CD14-positive monocyte (primary cell): ENCODE measurements around the gene CNTRL. TPM values are rescaled to one million over a fixed set of nuclear protein-coding genes. Genes with fewer than 3 reads are reported as not detected.

Experiments
- DNase-seq, 3 donors: peaks; one replicate each; pipeline ENCODE4 v3.0.0-alpha.2; 2011 to 2022
- H2AFZ ChIP-seq: 2 replicates; pipeline ENCODE4 v1.6.0; 2012; ENCODE audit warnings: mild to moderate bottlenecking, low read depth, low read length, inconsistent platforms; ENCODE audit not compliant: insufficient read depth, poor library complexity, severe bottlenecking
- H3K27ac ChIP-seq, 2 donors: 1 replicate in 1 of 2; 2 replicates in 1 of 2; pipeline ENCODE4 v1.5.1; 2012 to 2013; ENCODE audit warnings: low read length in 2 of 2, control low read depth in 1 of 2, inconsistent platforms in 1 of 2, low read depth in 1 of 2, mild to moderate bottlenecking in 1 of 2
- H3K27me3 ChIP-seq, 2 donors: one replicate each; pipeline versions ENCODE4 v1.6.0 to v1.6.1; 2011 to 2013; ENCODE audit warnings: low read length in 2 of 2; ENCODE audit not compliant: control insufficient read depth in 2 of 2, insufficient read depth in 2 of 2
- H3K36me3 ChIP-seq, 2 donors: replicated peaks in 1 of 2; 1 replicate in 1 of 2; 2 replicates in 1 of 2; pipeline versions ENCODE4 v1.5.1 to v1.6.1; 2012 to 2013; ENCODE audit warnings: low read length in 2 of 2, control low read depth in 1 of 2, inconsistent platforms in 1 of 2, mild to moderate bottlenecking in 1 of 2; ENCODE audit not compliant: insufficient read depth in 2 of 2, control insufficient read depth in 1 of 2
- H3K4me1 ChIP-seq, 2 donors: 1 replicate in 1 of 2; 2 replicates in 1 of 2; pipeline versions ENCODE4 v1.5.1 to v1.6.1; 2012 to 2013; ENCODE audit warnings: low read length in 2 of 2, control low read depth in 1 of 2, inconsistent platforms in 1 of 2, mild to moderate bottlenecking in 1 of 2, moderate library complexity in 1 of 2; ENCODE audit not compliant: insufficient read depth in 2 of 2, control insufficient read depth in 1 of 2
- H3K4me2 ChIP-seq: replicated peaks from 2 replicates; pipeline ENCODE3; 2012; ENCODE audit warnings: low read length, moderate library complexity, mild to moderate bottlenecking; ENCODE audit not compliant: poor library complexity, severe bottlenecking; ENCODE audit errors: extremely low read depth
- H3K4me3 ChIP-seq, 3 experiments: fragments of 200-600 bp in 1 of 3; sonication (generic) in 1 of 3; replicated peaks in 1 of 3; 1 replicate in 2 of 3; 2 replicates in 1 of 3; pipeline ENCODE4 v1.5.1; 2011 to 2013; ENCODE audit warnings: low read length in 3 of 3, mild to moderate bottlenecking in 3 of 3, control low read depth in 2 of 3, low read depth in 2 of 3, inconsistent platforms in 1 of 3, moderate library complexity in 1 of 3
- H3K79me2 ChIP-seq: 2 replicates; pipeline ENCODE4 v1.6.0; 2012; ENCODE audit warnings: mild to moderate bottlenecking, control low read depth, inconsistent platforms, low read length, moderate library complexity; ENCODE audit not compliant: insufficient read depth
- H3K9ac ChIP-seq: 2 replicates; pipeline ENCODE4 v1.6.0; 2017; ENCODE audit warnings: low read length, mild to moderate bottlenecking; ENCODE audit not compliant: insufficient read depth, poor library complexity, severe bottlenecking
- H3K9me3 ChIP-seq, 2 donors: replicated peaks in 1 of 2; 1 replicate in 1 of 2; 2 replicates in 1 of 2; pipeline versions ENCODE4 v1.5.1 to v1.6.1; 2012 to 2013; ENCODE audit warnings: low read length in 2 of 2, control low read depth in 1 of 2; ENCODE audit not compliant: control insufficient read depth in 1 of 2, insufficient read depth in 1 of 2
- H4K20me1 ChIP-seq: 2 replicates; pipeline ENCODE4 v1.6.0; 2012; ENCODE audit warnings: mild to moderate bottlenecking, low read length, control low read depth, moderate library complexity; ENCODE audit not compliant: insufficient read depth
- H3K27ac Mint-ChIP-seq, 7 donors: one replicate each; pipeline ENCODE4 v1.8.0; 2020; ENCODE audit warnings: mild to moderate bottlenecking in 7 of 7, mixed read lengths in 7 of 7, moderate library complexity in 6 of 7, inconsistent platforms in 2 of 7
- H3K27me3 Mint-ChIP-seq, 3 donors: one replicate each; pipeline ENCODE4 v1.8.0; 2021 to 2022; ENCODE audit warnings: low read depth in 3 of 3, mild to moderate bottlenecking in 3 of 3, mixed read lengths in 3 of 3, moderate library complexity in 3 of 3, inconsistent platforms in 1 of 3
- H3K36me3 Mint-ChIP-seq, 2 donors: one replicate each; pipeline ENCODE4 v1.8.0; 2020; ENCODE audit warnings: mixed read lengths in 2 of 2, inconsistent platforms in 1 of 2, mild to moderate bottlenecking in 1 of 2
- H3K4me1 Mint-ChIP-seq: one replicate; pipeline ENCODE4 v1.8.0; 2020; ENCODE audit warnings: mild to moderate bottlenecking, mixed read lengths
- H3K4me3 Mint-ChIP-seq, 2 donors: one replicate each; pipeline ENCODE4 v1.8.0; 2020; ENCODE audit warnings: mild to moderate bottlenecking in 2 of 2, mixed read lengths in 2 of 2, moderate library complexity in 1 of 2
- H3K9me3 Mint-ChIP-seq, 7 donors: one replicate each; pipeline ENCODE4 v1.8.0; 2020 to 2022; ENCODE audit warnings: mixed read lengths in 7 of 7, mild to moderate bottlenecking in 6 of 7, moderate library complexity in 6 of 7, inconsistent platforms in 2 of 7
- WGBS: methylation state at CpG from one replicate; pipeline ENCODE4 v1.1.5; 2013; ENCODE audit warnings: missing lambda C conversion rate; ENCODE audit not compliant: insufficient coverage; 5-methylcytosine and 5-hydroxymethylcytosine counted together
- intact Hi-C, 2 donors: fragments of 100-400 bp; cut with micrococcal nuclease; formaldehyde crosslinking; loops; one replicate each; pipeline versions ENCODE4 v1.15.0 to v1.15.1; 2023
- polyA plus RNA-seq, 3 donors: library from polyadenylated mRNA; depleted of rRNA in 1 of 3; unstranded in 2 of 3; stranded (reverse) in 1 of 3; fragments of 300-500 nt in 2 of 3; fragments of >200 nt in 1 of 3; fragmentation: Illumina TruSeq in 2 of 3; gene quantifications; 1 replicate in 2 of 3; 2 replicates in 1 of 3; pipeline ENCODE4 v1.2.3, GENCODE V29; 2012 to 2021
- TF ChIP-seq, protein P1 (sequence below): fragments of 200-600 bp; IDR thresholded peaks from one replicate; pipeline ENCODE4 v1.8.0; 2022; ENCODE audit warnings: antibody characterized with exemption, mild to moderate bottlenecking

CNTRL gene
- polyA plus RNA-seq, 3 donors = 3.9 to 26.8 (median 4.8) TPM

DNA sequence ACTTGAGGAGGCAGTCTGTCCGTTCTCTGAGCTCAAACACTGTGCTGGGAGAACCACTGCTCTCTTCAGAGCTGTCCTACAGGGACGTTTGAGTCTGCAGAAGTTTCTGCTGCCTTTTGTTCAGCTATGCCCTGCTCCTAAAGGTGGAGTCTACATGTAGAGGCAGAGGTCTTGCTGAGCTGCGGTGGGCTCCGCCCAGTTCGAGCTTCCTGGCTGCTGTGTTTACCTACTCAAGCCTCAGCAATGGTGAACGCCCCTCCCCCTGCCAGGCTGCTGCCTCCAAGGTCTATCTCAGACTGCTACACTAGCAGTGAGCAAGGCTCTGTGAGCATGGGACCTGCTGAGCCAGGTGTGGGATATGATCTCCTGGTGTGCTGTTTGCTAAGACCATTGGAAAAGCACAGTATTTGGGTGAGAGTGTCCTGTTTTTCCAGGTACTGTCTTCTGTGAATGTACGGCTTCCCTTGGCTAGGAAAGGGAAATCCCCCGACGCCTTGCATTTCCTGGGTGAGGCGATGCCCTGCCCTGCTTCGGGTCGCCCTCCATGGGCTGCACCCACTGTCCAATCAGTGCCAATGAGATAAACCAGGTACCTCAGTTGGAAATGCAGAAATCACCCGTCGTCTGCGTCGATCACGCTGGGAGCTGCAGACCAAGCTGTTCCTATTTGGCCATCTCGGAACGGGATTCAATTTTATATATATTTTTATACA is 58.5 kb downstream of the CNTRL start:
- no peak overlapping the region for H3K4me3 ChIP-seq
- H3K27ac ChIP-seq = peak overlapping the region in 1 of 2 donors; percentile 22
- peaks cover 33 to 60% of the 10 kb centered on the region in 2 donors for H3K36me3 ChIP-seq
- H3K27me3 Mint-ChIP-seq = no peaks in the 10 kb centered on the region
- no peak overlapping the region for H3K9ac ChIP-seq
- H3K4me1 Mint-ChIP-seq = peaks cover 35% of the 10 kb centered on the region
- TF ChIP-seq, protein P1, sequence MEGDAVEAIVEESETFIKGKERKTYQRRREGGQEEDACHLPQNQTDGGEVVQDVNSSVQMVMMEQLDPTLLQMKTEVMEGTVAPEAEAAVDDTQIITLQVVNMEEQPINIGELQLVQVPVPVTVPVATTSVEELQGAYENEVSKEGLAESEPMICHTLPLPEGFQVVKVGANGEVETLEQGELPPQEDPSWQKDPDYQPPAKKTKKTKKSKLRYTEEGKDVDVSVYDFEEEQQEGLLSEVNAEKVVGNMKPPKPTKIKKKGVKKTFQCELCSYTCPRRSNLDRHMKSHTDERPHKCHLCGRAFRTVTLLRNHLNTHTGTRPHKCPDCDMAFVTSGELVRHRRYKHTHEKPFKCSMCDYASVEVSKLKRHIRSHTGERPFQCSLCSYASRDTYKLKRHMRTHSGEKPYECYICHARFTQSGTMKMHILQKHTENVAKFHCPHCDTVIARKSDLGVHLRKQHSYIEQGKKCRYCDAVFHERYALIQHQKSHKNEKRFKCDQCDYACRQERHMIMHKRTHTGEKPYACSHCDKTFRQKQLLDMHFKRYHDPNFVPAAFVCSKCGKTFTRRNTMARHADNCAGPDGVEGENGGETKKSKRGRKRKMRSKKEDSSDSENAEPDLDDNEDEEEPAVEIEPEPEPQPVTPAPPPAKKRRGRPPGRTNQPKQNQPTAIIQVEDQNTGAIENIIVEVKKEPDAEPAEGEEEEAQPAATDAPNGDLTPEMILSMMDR = no peak
- H2AFZ ChIP-seq = no peak overlapping the region
- intact Hi-C loops = no loop called here
- H3K27ac Mint-ChIP-seq = peak overlapping the region in 6 of 7 donors; percentile 33 to 63 (median 46)
- no peaks in the 10 kb centered on the region for H3K27me3 ChIP-seq
- no peaks in the 10 kb centered on the region for H3K9me3 Mint-ChIP-seq
- peaks cover 70 to 88% of the 10 kb centered on the region in 2 donors for H3K36me3 Mint-ChIP-seq
- H4K20me1 ChIP-seq = peaks cover 18% of the 10 kb centered on the region
- no peaks in the 10 kb centered on the region for H3K4me1 ChIP-seq
- H3K4me2 ChIP-seq = no peak overlapping the region
- 69% methylated on average over 17 of the region's 19 CpGs for WGBS
- peaks cover 68% of the 10 kb centered on the region for H3K79me2 ChIP-seq
- no peak for DNase-seq
- H3K9me3 ChIP-seq = no peaks in the 10 kb centered on the region
- H3K4me3 Mint-ChIP-seq = no peak overlapping the region

DNA sequence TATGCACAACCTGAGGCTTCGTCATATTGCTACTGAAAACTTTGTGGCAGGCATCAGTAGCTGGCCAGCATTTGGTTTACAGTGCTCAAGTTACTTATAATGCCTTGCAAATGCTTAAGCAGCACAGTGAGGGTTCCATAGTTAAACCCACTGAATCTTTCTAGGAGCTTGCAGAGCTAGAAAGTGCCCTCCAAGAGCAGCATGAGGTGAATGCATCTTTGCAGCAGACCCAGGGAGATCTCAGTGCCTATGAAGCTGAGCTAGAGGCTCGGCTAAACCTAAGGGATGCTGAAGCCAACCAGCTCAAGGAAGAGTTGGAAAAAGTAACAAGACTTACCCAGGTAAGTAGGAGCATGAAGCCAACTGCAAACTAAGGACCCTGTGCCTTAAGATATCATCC is 60.9 kb downstream of the CNTRL start:
- Histone ChIP-seq H3K9me3 (no peaks in the 10 kb centered on the region), H3K36me3 (peaks cover 56 to 84% of the 10 kb centered on the region in 2 donors), H3K4me1 (no peaks in the 10 kb centered on the region), H4K20me1 (peaks cover 18% of the 10 kb centered on the region), H3K9ac (no peak overlapping the region), H3K4me2 (no peak overlapping the region), H3K4me3 (no peak overlapping the region), H3K27me3 (no peaks in the 10 kb centered on the region), H3K27ac (no peak overlapping the region), H2AFZ (no peak overlapping the region), H3K79me2 (peaks cover 56% of the 10 kb centered on the region)
- intact Hi-C loops = no loop called here
- Mint-ChIP-seq H3K9me3 (no peaks in the 10 kb centered on the region), H3K4me1 (peaks cover 17% of the 10 kb centered on the region), H3K27ac (peak overlapping the region in 1 of 7 donors; percentile 40), H3K36me3 (peaks cover 78 to 91% of the 10 kb centered on the region in 2 donors), H3K27me3 (no peaks in the 10 kb centered on the region), H3K4me3 (no peak overlapping the region)
- DNase-seq = no peak
- WGBS = 100% methylated on average over 2 of the region's 2 CpGs
- TF ChIP-seq, protein P1 = no peak
